SK-N-SH treated with all-trans-retinoic acid at 6 μM for 48 hours (cell line): Measurements from ENCODE around the gene INTS1.

Experiments
- RARB ChIP-seq: fragments of 250-450 bp; sonication (Bioruptor Pico); IDR thresholded peaks from 2 replicates; pipeline ENCODE4 v1.8.0; 2021; ENCODE audit warnings: mild to moderate bottlenecking, moderate library complexity
- ZFP30 ChIP-seq: fragments of 450-650 bp; formaldehyde crosslinking; IDR thresholded peaks from 2 replicates; pipeline ENCODE4 v1.5.0; 2022; ENCODE audit warnings: mild to moderate bottlenecking, moderate library complexity

DNA sequence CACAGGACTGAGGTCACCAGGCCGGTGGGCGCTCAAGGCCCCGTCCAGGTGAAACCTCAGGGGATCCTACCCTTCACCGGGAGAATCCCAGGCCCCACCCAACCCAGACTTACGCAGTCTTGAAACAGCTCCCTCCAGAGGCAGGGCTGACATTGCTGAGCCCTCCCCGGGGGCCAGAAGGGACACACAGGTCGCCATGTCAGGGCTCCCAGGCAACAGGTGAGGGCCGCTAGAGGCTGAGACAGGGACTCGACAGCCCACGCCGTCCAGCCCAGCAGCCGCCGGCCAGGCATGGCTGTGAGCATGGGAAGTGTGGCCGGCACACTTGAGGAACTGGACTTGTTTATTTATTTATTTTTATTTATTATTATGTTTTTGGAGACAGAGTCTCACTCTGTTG, 55.2 kb downstream of the INTS1 start:
- no peak for TF ChIP-seq RARB (CRISPR knock-in tag)
- no peak for TF ChIP-seq ZFP30 (CRISPR knock-in tag)
